Stimulated activated naive CD4-positive, alpha-beta T cell (primary cell): ENCODE results near the gene MAP2K2.
"Not testable (repeated sequence)": the region's sequence is repeated elsewhere in the genome, so short reads cannot be mapped to it uniquely, and the experiment has no call there.

Source experiments
- DNase-seq, 6 experiments: peaks; one replicate each; lab custom pipeline; 2025; lab: John Stamatoyannopoulos, UW

The MAP2K2 gene

DNA sequence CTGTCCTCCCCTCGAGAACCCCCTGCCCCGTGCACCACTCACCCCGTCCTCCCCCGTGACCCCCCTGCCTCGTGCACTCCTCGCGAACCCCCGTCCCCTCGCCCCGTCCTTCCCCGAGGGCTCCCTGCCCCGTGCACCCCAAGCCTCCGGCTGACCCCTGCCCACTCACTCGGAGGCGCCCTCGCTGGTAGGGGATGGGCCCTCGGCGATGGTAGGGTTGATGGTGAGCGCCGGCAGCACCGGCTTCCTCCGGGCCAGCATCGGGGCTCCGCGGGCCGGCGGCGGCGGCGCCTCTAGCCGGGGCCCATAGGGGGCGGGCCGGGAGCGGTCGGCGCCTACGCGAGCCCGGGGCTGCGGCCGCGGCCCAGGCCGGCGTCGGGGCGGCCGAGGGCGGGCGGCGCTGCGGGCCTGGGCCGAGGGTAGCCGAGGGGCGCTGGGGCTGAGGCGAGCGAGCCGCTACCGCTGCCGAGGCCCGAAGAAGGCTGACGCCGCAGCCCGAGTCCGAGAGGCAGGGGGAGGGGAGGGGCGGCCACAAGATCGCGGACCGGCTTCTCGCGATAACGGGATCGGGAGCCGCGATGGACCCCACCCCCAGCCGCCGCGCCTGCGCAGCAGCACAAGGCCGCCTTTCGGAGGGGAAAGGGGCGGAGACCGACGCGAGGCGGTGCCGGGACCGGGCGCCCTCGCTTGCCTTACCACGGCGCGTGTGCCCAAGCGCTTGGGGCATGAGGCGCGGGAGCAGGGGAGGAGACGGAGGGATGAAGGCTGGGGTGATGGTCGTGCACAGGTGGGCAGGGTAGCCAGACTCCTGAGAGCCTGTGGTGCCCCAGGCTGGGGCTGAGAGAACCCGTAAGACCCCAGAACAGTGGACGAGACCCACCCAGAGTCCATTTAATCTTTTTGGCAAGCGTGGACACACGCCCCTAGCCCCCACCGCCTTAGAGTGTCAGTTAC, at the start of gene MAP2K2:
MAP2K2 (minus strand) TSS at position 508 of the 954 bp plus-strand sequence; CDS start at position 261, 247 bp downstream.
- peak; percentile 85 to 95 (median 93) for DNase-seq

DNA sequence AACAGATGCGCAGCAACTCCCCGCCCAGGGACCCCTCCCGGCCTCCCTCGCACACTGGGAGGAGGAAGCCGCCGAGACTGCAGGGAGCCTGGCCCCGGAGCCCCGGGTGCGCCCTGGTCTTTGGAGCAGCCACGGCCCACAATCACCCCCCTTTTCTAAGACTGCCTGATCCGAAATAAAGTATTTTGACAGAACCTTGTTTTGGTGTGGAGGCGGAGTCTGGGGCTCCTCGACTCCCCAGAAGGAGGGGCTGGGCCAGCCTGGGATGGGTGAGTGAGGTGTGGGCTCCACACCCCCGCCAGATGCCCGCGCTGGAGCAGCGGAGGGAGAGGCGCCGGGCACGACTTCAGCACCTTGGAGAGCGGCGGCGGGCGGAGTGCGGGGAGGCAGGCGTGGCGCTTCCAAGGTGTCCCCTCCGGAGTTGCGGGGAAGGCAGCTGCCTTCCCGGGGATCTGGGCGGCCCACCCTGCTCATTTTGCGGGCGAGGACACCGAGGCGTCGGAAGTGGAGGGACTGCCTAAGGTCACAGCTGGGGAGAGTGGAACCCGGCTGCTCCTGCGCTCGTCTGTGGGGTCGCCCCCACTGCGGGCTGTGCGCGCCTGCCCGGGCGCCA, 49.0 kb upstream of the MAP2K2 start:
- DNase-seq, result peak; percentile 20 to 78 (median 62)

DNA sequence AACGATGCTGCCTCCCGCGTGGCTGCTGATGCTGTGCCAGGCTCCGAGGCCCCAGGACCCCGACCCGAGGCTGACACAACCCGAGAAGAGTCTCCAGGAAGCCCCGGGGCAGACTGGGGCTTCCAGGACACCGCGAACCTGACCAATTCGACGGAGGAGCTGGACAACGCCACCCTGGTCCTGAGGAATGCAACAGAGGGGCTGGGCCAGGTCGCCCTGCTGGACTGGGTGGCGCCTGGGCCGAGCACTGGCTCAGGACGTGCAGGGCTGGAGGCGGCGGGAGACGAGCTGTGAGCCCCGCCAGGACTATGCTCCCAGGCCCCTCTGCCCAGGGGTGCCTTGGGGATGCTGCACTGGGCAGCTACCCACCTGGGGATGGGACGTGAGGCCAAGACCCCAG, 47.8 kb upstream of the MAP2K2 start:
- no peak for DNase-seq

DNA sequence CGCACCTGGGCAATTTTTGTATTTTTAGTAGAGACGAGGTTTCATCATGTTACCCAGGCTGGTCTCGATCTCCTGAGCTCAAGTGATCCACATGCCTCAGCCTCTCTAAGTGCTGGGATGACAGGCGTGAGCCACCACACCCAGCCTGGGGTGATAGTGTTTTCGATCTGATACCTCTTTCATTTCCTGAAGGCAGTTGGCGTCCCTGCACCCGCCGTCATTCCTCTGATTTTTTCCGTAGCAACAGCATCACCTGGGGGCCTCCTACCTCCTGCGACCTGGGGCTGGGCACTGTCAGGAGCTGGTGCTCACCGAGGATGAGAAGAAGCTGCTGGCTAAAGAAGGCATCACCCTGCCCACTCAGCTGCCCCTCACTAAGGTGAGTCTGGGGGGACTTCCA, 40.3 kb upstream of the MAP2K2 start:
- no peak for DNase-seq

DNA sequence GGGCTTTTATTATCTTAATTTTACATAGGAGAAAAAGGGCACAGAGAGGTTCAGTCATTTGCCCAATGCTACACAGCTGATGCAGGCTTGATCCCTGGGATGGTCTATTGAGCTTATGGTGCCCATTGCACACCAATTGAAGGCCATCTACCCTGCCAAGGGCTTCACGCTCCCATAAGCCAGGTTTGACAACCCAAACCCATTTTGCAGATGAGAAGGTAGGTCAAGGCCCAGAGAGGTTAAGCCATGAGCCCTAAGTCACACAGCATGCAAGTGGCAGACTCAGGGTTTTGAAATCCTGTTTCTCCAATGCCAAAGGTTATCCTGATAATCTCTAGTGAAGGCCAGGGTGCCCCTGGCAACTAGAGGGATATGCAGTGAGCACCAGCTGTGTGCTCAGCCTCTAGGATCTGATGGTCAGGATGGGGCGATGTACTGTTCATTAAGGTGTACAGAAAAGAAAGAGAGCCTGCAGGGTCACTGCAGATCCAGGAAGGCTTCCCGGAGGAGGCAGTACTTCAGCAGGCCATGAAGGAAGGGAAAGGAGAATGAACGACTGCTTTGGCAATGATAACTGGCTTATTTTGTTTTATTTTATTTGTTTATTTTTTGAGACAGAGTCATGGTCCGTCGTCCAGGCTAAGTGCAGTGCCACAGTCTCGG, 37.6 kb upstream of the MAP2K2 start:
- DNase-seq, result no peak

DNA sequence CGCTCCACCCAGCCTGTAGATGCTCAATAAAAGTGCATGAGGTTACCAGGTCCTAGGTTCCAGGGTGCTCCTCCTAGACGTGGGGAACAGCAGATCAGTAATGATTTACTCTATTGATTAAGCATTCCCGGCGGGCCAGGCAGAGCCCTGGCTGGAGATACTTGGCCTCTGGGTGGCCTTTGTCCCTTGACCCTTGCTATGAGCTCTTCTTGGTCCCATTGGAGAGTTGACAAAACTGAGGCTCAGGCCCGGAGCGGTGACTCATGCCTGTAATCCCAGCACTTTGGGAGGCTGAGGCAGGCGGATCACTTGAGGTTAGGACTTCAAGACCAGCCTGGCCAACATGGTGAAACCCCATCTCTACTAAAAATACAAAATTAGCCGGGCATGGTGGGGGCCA, 34.0 kb upstream of the MAP2K2 start:
- DNase-seq, result not testable (repeated sequence)

DNA sequence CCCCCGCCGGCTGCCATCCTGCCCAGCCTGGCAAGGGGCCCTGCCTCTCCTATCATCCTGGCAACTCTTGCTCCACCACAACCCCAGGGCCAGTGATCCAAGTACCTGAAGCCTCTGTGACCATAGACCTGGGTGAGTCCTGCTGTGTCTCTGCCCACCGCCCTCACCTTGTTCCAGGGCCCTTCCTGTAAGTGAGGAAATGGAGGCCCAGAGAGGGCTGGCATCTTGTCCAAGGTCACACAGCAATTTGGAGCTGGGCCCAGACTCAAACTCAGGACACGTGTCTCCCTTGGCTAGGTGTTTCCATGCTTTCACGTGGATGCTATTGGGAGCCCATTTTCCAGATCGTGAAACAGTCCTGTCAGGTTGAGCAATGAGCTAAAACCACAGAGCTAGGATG, 33.2 kb upstream of the MAP2K2 start:
- no peak for DNase-seq

DNA sequence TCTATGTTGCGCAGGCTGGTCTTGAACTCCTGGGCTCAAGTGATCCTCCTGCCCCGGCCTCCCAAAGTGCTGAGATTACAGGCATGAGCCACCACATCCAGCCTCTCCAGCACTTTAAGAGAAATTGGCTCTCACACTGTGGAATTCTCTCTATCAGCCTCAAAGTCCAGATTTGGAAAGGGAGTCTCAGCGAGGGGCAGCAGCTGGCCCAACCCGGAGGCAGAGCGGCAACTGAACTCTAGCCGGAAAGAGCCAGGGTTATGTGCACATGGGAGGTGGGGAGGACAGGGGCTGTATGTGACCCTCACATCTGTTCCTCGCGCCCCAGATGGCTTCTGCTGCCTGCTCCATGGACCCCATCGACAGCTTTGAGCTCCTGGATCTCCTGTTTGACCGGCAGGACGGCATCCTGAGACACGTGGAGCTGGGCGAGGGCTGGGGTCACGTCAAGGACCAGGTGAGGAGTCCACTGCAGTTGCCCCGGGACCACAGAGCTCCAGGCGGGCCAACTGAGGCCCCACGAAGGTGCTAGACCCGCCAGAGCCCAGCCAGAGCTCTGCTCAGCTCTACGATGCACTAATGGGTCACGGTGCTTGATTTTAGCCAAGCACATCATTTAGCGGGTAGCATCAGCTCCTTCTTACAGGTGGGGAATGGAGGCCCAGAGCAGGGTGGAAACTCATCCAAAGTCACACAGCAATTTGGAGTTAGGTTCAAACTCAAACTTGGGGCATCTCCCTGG, 30.8 kb upstream of the MAP2K2 start:
- no peak for DNase-seq

DNA sequence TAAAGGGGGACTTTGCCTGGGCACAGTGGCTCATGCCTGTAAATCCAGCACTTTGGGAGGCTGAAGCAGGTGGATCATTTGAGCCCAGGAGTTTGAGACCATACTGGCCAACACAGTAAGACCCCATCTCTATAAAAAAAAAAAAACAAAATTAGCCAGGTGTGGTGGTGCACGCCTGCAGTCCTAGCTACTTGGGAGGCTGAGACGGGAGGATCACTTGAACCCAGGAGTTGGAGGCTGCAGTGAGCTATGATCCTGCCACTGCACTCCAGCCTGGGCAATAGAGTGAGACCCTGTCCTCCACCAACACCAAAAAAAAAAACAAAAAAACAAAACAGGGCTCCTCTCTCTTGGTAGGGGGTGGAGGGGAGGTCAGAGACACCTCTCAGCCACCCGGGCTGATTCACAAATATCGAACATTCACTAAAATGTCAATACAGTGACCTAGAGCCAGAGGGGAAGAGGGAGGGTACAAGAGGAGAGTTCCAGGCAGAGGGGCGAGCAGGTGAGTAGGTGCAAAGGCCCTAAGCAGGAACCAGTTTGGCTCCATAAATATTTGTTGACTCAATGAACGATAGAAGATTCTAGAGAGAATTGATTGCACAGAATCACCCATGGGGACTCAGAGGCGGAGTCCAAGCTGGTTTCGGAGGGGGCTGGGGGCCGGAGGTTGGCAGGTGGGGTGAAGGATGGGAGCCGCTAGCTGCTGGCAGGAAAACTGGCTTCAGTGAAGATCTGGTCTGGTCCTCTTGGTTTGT, 28.5 kb upstream of the MAP2K2 start:
- DNase-seq, result no peak

DNA sequence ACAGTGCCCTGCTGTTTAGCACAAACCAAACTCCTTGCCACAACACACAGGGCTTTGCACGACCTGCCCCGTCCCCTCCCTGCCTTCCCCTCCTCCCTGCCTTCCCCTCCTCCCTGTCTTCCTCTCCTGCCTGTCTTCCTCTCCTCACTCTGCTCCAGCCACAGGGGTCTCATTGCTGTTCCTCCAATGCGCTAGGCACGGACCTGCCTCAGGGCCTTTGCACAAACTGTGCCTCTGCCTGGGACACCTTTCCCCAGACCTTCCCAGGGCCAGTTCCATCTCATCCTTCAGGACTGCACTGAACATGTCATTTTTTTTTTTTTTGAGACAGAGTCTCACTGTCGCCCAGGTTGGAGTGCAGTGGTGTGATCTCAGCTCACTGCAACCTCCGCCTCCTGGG, 27.7 kb upstream of the MAP2K2 start:
- DNase-seq, result no peak

DNA sequence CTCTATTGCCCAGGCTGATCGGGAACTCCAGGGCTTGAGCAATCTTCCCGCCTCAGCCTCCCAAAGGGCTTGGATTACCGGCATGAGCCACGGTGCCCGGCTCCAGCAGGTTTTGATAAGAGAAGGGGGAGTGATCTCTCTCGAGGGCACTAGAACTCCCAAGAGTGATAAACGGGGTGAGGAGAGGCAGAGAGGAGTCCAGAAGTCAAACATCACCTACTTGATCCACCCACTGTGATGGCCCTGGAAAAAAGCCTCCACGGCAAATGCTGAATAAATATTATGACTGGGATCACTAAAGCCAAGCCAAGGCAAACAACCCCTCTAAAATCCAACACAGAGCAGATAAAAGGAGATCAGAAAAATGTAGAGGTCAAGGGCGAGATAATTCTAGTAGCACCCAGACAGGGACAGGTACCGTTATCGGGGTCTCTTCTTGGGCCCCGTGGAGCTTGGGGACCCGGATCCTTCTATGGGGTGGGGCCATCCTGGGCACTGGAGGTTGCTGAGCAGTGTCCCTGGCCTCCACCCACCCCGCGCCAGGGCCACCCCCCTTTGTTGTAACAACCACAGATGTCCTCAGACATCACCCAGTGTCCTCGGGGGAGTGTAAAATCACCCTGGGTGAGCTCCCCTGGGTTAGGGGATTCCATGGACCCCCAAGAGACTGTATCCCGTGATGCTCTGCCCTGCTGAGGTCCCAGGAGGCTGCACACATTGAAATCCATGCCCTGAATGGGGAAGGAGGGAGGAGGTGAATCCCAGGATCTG, 25.8 kb upstream of the MAP2K2 start:
- no peak for DNase-seq

DNA sequence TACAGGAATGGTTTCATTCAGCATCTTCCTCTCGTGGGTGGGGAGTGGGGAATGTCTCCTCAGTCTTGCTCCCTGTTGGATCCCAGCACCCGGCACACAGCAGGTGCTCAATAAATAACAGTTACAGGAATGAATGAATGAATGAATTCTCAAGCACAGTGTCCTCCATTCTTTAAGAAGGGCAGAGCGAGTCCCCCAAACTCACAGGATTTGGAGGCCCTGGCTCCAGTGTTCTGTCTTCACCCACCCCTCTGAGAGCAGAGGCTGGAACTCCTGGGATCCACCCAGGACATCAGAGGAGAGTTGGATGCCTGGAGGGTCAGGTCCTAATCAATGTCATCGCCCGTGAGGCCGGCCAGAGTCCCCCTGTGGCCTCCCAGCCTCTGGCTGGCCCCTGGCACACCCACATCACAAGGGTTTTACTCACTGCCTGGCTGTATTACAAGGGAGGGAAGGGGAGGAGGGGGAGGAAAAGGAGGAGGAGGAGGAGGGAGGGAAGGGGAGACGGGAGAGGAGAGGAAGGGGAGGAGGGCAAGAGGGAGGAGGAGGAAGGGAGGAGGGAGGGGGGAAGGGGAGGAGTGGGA, 20.8 kb upstream of the MAP2K2 start:
- no peak for DNase-seq

DNA sequence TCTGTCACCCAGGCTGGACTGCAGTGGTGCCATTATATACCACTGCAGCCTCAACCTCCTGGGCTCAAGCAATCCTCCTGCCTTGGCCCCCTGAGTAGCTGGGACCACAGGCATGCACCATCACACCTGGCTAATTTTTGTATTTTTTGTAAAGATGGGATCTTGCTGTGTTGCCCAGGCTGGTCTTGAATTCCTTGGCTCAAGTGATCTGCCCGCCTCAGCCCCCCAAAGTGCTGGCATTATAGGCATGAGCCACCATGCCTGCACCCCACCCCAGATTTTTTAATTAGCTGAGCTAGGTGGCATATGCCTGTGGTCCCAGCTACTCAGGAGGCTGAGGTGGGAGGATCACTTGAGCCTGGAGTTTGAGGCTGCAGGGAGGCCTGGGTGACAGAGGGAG, 19.0 kb upstream of the MAP2K2 start:
- not testable (repeated sequence) for DNase-seq

DNA sequence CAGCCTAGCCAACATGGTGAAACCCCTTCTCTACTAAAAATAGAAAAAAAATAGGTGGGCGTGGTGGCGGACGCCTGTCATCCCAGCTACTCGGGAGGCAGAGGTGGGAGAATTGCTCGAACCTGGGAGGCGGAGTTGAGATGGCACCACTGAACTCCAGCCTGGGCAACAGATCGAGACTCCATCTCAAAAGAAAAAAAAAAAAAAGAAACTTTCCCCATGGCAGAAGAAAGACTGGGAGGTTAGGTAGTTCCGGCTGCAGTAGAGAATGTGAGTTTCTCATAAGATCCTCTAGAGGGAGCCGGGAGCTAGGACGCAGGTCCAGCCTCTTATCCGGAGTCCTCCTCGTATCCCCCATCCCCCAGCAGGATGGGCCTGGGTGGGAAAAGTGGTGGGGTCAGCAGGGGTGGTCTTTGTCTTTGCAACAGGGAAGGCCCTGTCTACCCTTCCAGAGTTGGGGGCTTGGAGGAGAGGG, 16.4 kb upstream of the MAP2K2 start:
- DNase-seq, result peak in 3 of 6 experiments; percentile 7 to 47 (median 15)

DNA sequence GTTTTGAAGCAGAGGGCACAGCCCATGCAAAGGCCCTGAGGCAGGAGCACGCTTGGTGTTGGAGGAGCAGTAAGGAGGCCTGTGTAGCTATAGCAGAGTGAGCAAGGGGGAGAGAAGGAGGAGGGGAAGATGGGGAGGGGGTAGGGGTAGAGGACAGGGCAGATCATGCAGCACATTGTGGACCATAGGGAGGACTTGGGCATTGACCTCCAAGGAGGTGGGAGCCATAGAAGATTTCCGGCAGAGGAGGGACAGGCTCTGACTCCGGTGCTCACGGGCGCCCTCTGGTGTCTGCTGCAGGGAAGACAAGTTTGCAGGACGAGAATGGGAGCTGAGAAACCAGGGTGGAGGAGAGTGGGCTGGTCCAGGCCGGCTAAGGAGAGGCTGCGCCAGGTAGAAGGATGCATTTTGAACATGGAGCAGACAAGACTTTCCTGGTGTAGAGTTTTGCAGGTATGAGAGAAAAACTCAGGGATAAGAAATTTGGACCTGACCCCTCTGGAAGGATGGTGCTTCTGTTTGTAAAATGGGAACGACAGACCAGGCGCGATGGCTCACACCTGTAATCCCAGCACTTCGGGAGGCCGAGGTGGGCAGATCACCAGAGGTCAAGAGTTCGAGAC, 15.8 kb upstream of the MAP2K2 start:
- peak; percentile 53 to 88 (median 80) for DNase-seq

DNA sequence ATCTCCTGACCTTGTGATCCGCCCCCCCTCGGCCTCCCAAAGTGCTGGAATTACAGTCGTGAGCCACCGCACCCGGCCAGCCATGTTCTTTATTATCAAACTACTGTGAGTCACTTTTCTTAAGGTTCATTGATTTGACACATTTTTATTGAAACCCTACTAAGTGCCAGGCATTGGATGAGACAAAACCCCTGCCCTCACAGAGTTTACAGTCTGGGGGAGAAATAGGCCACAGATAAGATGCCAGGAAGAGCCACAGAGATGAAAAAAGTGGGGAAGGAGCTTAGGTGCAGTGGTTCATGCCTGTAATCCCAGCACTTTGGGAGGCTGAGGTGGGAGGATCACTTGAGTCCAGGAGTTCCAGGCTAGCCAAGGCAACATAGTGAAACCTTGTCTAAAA, 14.5 kb upstream of the MAP2K2 start:
- DNase-seq, result no peak

DNA sequence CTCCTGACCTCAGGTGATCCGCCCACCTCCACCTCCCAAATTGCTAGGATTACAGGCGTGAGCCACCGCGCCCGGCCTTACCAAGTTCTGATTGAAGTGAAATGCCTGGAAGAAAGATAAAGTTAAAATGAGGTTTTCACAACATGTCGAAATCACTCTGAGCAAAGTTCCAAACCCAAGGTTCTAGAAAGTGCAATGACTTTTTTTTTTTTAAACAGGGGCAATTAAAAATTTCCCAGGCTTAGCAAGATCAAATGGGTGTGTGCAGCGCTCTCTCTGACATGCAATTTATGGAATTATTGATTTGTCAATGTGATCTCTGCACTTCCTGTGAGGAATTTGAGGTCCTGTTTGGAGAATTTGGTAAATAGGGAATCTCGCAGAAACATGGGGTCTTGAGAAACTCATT, 12.8 kb upstream of the MAP2K2 start:
- no peak for DNase-seq

DNA sequence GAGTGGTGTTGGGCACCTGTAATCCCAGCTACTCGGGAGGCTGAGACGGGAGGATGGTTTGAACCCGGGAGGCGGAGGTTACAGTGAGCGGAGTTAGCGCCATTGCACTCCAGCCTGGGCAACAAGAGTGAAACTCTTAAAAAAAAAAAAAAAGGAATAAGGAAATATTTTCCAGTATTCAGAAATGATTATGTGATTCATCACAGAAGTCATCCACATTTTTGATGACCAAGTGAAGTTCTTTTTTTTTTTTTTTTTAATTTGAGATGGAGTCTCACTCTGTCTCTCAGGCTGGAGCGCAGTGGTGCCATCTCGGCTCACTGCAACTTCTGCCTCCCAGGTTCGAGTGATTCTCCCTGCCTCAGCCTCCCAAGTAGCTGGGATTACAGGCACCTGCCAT, 11.5 kb upstream of the MAP2K2 start:
- DNase-seq, result not testable (repeated sequence)

DNA sequence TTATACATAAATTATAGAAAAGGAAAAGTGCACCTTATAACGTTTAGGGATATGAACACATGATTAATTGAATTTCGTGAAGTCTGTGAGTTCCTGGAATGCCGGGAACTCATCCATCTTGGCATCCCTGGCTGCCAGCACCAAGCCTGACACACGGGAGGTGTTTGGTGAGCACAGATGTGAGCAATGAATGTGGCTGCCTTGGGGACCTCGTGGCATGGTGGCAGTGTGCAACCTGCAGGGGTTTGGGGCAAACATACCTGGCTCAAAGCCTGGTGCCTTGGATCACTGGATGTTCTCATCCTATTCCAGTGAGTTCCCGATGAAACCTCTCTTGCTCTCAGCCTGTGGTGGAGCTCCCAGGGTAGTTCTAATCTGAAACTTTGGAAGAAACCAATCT, 10.4 kb upstream of the MAP2K2 start:
- DNase-seq, result no peak
